SK-N-MC (cell line): ENCODE measurements around the gene CREB5.

Experiments used
- EZH2 ChIP-seq: fragments of 200-600 bp; sonication (generic); IDR thresholded peaks from one replicate; pipeline ENCODE4 v1.6.1; 2017; ENCODE audit warnings: antibody characterized with exemption
- FOXP2 ChIP-seq: optimal IDR thresholded peaks from 2 replicates; pipeline ENCODE3; 2011; ENCODE audit warnings: mild to moderate bottlenecking, moderate library complexity; ENCODE audit not compliant: insufficient read depth; ENCODE audit errors: extremely low read length, control extremely low read depth
- POLR2AphosphoS5 ChIP-seq: IDR thresholded peaks from 2 replicates; pipeline ENCODE4 v1.6.1; 2012; ENCODE audit warnings: mild to moderate bottlenecking, low read depth, low read length, borderline replicate concordance

DNA sequence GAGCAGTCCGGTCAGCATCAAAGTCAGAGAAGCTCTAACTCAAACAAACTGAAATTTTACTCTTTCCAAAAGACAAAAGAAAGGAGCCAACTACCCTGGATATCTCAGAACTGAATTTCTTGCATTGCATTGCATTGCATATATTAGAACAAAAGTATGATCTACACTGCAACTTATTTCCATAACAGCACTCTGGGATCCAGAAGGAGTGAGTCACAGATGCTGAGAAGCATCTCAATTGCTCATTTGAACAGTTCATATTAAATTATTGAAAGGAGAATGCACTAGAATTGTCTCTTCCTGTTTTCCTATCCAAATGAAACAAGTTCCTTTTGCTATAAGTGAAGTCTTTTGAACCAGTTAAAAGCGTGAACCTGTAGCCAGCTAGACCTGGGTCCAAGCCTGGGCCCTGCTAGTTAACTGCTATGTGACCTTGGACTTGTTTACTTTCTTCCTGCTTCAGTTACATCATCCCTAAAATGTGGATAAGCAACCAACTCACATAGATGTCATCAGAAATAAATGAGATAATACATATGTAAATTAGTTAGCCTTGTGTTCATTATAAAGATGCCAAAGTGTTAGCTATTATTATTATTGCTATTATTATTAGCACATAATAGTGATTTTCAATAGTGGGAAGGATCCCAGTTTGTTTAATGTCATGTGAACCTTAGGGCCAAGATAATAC is 184.1 kb downstream of the CREB5 start:
- TF ChIP-seq EZH2 (no peak), POLR2AphosphoS5 (no peak), FOXP2 (no peak)
